ENCODE measurements around the gene LPCAT3. TPM values are rescaled to one million over a fixed set of nuclear protein-coding genes. Genes with fewer than 3 reads are reported as not detected.

The LPCAT3 gene
- total RNA-seq, 3 donors from 2014 or later: 24.4 to 27.6 (median 25.0) TPM

DNA sequence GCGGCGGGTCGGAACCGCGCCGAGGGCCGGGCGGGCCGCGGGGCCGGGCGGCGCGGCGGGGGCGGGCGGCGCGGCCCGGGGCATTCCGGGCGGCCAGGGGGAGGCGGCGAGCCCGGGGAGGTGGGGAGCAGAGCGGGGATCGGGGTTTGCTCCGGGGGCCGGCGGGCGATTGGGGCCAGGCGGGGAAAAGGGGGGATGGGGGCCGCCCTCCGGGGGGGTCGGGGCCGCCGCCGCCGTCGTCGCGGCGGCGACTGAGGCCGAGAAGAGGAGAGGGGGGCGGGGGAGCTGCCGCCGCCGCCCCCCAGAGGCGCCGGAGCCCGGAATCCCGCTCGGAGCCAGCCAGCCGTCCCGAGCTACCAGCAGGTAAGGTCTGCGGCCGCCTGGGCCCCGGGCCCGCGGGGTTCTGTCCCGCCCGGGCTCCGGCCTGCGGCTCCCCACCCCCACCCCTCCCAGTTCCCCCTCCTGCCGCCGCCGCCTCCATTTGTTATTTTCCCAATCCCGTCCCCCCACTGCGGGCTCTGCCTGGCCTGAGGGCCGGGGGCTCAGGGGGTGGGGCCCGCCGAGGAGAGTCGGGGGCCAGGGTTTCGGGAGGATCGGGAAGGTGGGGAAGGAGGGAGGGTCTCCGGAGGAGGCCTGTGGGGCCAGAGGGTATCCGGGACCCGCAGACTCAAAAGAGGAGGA lies 90.1 kb downstream of the LPCAT3 start:
- no peaks in the 10 kb centered on the region for H3K9me3 Mint-ChIP-seq
- ATAC-seq (peak; percentile 5 to 10), DNase-seq (no peak)
- H3K4me1 Mint-ChIP-seq (ENCODE audit: low read depth): peaks cover 63% of the 10 kb centered on the region
- no peaks in the 10 kb centered on the region for H3K27me3 Mint-ChIP-seq (ENCODE audit: low read depth)
- H3K36me3 Mint-ChIP-seq (ENCODE audit: insufficient read depth): no peaks in the 10 kb centered on the region
- peak overlapping the region; percentile 85 for H3K4me3 Mint-ChIP-seq

- peak; percentile 51 to 54 for ATAC-seq
- H3K36me3 Mint-ChIP-seq (ENCODE audit: insufficient read depth): peaks cover 4% of the 10 kb centered on the region
- peak; percentile 37 for DNase-seq
- no peaks in the 10 kb centered on the region for H3K27me3 Mint-ChIP-seq (ENCODE audit: low read depth)
- no peaks in the 10 kb centered on the region for H3K9me3 Mint-ChIP-seq
- H3K4me1 Mint-ChIP-seq (ENCODE audit: low read depth): peaks cover 57% of the 10 kb centered on the region
- peak within 1 kb of the TSS; percentile 90 for H3K4me3 Mint-ChIP-seq
Observed at GRCh38 chr12:6927379-6928021, 90.8 kb downstream of the LPCAT3 start, which contains the start of gene ATN1. TSS of gene ATN1 (plus strand) at chr12:6927959. CDS start at chr12:6934002, 6,043 bp downstream.

Other genes with a start within 250 kb of the LPCAT3 start
- 100 to 1,000 TPM in 1 of 3 donors, 10 to 100 TPM in 2; 71.1 to 125 (median 86.4) TPM for gene LAG3, start 246.0 kb downstream of the LPCAT3 start, total RNA-seq
- gene CD4, start 228.9 kb downstream of the LPCAT3 start, total RNA-seq: 10 to 100 TPM; 42.0 to 76.9 (median 51.4) TPM
- under 1 TPM in 2 of 3 donors, not detected in 1; 0.08 to 0.38 TPM for gene GPR162, start 196.7 kb downstream of the LPCAT3 start, total RNA-seq
- gene P3H3, start 190.1 kb downstream of the LPCAT3 start, total RNA-seq: under 1 TPM; 0.63 to 0.98 (median 0.83) TPM
- under 1 TPM; 0.13 to 0.90 (median 0.38) TPM for gene GNB3, start 177.6 kb downstream of the LPCAT3 start, total RNA-seq
- 1 to 10 TPM; 1.7 to 4.0 (median 3.1) TPM for gene CDCA3, start 167.2 kb downstream of the LPCAT3 start, total RNA-seq
- gene USP5, start 166.3 kb downstream of the LPCAT3 start, total RNA-seq: 100 to 1,000 TPM; 169 to 192 (median 176) TPM
- 1,000 to 10,000 TPM; 1,135 to 1,217 (median 1,169) TPM for gene TPI1, start 150.9 kb downstream of the LPCAT3 start, total RNA-seq
- 1 to 10 TPM; 5.6 to 8.5 (median 6.7) TPM for gene SPSB2, start 145.2 kb downstream of the LPCAT3 start, total RNA-seq
- gene LRRC23, start 113.7 kb downstream of the LPCAT3 start, total RNA-seq: 1 to 10 TPM; 2.1 to 3.0 (median 3.0) TPM
- gene ENO2, start 103.9 kb downstream of the LPCAT3 start, total RNA-seq: 10 to 100 TPM; 83.5 to 97.4 (median 85.2) TPM
- 10 to 100 TPM; 65.8 to 73.9 (median 70.7) TPM for gene ATN1, start 90.5 kb downstream of the LPCAT3 start, total RNA-seq
- not detected for gene RNU7-1, start 74.7 kb downstream of the LPCAT3 start, total RNA-seq
- 100 to 1,000 TPM; 180 to 190 (median 184) TPM for gene C12orf57, start 74.5 kb downstream of the LPCAT3 start, total RNA-seq
- gene PTPN6, start 67.1 kb downstream of the LPCAT3 start, total RNA-seq: 100 to 1,000 TPM; 309 to 404 (median 401) TPM
- 100 to 1,000 TPM; 619 to 718 (median 635) TPM for gene PHB2, start 47.8 kb downstream of the LPCAT3 start, total RNA-seq
- 100 to 1,000 TPM; 215 to 254 (median 223) TPM for gene EMG1, start 47.6 kb downstream of the LPCAT3 start, total RNA-seq
- gene C1S, start 42.2 kb upstream of the LPCAT3 start, total RNA-seq: 1 to 10 TPM; 1.6 to 1.7 (median 1.6) TPM
- gene C1R, start 74.0 kb upstream of the LPCAT3 start, total RNA-seq: 1 to 10 TPM in 2 of 3 donors, under 1 TPM in 1; 0.98 to 2.3 (median 1.7) TPM
- 1 to 10 TPM; 3.7 to 7.0 (median 6.0) TPM for gene C1RL, start 90.7 kb upstream of the LPCAT3 start, total RNA-seq
- gene RBP5, start 110.4 kb upstream of the LPCAT3 start, total RNA-seq: not detected
- 10 to 100 TPM in 1 of 3 donors, 1 to 10 TPM in 2; 9.2 to 12.2 (median 9.9) TPM for gene CLSTN3, start 111.9 kb upstream of the LPCAT3 start, total RNA-seq
- 10 to 100 TPM; 45.9 to 68.0 (median 65.7) TPM for gene PEX5, start 171.2 kb upstream of the LPCAT3 start, total RNA-seq